NCI-H526 treated with DMSO at 0.1 percent for 48 hours (cell line): Measurements from ENCODE around the gene VAV3.
"Not testable (repeated sequence)": the region's sequence is repeated elsewhere in the genome, so short reads cannot be mapped to it uniquely, and the experiment has no call there.

Experiments
- DNase-seq: peaks from one replicate; lab custom pipeline; 2025; lab: John Stamatoyannopoulos, UW

Gene VAV3

DNA sequence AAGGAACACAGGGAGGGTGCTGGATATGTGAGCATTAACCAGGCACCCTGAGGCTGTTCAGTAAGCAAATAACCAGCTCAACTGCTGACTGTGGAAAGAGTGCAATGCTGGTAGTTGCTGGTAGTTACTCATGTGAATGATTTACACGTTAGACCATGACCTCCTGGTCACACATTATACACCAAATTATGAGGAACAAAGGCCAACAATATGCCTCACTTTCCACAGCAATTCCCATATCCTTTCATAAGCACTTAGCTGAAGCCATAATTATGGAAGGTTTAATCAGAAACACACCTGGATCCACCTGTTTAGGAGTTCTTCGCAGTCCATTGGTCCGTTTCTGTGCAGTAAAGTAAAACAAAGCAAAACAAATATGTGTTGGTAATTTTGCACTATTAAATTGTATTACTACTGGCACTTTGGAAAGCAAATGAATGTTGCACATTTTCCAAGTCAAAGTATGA, 281.8 kb downstream of the VAV3 start:
- peak; percentile 71 for DNase-seq

DNA sequence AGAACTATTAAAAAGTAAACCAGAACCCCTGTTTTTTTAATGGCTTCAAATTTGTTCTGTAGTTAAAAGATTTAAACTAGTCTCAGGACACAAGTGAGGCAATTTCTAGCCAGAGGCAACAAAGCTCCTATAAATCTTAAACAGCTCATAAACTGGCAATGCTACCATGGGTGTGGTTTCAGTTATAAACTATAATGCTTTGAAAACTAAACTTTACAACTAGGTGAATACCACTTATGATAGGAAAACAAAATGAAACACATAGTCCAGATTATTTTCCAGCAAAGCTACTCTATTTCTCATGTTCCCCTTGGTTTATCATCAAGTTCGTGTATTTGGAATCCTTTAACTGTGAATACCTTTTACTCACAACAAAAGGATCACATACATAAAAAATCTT, 282.5 kb downstream of the VAV3 start:
- no peak for DNase-seq

DNA sequence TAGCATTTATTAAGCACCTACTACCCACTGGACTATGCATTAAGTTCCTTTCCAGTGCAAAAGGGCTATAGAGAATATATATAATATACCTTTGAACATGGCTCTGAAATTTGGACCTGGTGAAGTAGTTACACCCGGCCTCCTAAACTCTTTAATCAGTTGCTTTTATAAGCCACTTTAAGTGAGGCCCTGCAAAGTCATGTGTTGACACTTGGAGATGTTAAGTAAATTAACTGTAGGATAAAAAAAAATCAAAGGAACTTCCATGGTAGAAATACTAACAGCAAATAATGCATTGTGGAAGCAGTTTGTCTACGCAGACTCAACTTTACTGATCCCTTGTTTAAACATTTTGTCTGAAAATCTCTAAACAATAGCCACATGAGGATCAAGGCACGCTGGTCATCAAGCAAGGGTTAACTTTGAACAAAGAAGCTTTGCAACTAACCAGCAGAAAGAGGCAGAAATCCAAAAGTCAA, 283.9 kb downstream of the VAV3 start:
- no peak for DNase-seq

DNA sequence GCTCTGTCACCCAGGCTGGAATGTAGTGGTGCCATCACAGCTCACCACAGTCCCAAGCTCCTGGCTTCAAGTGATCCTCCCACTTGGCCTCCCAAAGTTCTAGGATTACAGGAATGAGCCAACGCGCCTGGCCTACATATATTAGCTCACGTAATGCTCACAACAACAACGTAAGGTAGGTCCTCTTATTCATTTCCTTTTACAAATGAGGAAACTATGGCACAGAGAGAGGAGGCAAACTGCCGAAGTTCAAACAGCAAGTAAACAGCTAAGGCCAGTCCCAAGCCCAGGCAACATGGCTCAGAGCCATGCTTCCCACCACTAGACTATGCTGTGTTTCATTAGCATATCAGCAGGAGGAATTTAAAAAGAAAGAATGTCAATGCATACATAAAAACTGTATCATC, 284.4 kb downstream of the VAV3 start:
- no peak for DNase-seq

DNA sequence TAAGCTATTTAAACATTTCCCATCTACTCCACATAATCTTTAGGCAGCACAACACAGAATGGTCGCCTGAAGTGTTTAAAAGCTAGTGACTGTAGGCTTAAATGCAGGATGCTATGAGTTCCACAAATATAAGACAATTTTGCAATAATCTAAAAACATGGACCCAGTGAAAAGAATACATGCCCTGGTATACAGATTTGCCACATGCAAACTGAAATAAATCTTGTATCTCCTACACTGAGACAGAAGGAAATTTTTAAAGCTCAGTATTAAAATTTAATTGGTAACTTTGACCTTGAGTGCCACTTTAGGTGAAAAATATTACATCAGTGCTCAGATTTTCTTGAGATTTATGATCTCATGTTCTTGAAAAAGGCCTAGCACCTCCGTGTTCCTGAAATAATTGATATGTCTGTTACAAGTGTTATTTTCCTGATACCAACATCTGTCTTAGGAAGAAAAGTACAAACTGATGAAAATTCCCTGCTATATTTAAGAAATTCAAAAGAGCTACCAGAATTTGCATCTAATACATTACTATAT, 285.5 kb downstream of the VAV3 start:
- DNase-seq: no peak

DNA sequence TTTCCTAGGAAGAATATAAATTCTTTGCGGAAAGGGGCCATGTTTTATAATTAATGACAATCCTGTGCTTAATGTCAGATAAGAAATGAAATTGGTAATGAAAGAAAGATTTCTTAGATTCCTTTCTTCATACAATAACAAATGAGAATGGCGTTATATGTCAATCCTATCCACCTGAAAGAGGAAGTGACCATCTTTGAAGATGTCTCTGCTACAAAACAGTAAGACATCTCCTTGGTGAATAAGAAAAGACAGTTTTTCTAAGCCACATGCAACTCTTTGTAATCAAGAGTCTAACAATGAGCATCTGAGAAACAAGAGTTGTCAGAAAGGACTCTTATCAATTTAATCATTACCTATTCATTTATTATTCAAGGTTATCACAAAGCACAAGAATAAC, 286.0 kb downstream of the VAV3 start:
- DNase-seq: no peak

DNA sequence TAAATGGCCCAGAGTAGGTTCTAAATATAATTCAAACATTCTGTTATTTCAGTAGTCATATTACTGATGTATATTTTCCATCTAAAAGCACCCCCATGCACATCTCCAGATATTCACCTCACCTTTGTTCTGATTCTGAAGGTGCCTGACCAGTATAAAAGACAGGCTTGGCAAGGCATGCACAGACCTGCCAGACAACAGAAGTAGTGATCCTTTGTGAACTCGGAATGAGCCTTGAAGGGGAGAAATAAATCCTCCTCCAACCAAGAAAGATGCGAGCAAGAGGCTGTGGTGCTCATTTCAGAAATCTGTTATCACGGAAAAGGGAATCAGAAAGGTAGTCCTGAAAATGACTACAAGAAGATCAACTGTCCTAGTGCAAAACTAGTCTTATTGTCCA, 287.3 kb downstream of the VAV3 start:
- no peak for DNase-seq

DNA sequence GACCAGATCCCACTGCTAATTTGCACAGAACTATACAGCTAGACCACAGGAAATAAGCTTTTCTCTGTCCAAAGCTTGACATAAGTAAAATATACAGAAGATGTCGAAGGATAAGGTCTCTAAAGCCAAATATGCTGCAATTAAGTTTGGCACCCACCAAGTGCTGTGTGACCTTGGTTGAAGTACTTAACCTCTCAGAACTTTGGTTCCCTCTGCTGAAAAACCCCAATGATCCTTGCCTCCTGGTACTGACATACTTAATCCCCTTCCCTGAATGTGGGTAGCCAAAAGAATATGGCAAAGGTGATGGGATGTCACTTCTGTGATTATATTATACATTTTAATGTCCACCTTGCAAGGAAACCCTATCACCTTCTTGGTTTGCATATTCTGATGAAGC, 290.5 kb downstream of the VAV3 start:
- no peak for DNase-seq

DNA sequence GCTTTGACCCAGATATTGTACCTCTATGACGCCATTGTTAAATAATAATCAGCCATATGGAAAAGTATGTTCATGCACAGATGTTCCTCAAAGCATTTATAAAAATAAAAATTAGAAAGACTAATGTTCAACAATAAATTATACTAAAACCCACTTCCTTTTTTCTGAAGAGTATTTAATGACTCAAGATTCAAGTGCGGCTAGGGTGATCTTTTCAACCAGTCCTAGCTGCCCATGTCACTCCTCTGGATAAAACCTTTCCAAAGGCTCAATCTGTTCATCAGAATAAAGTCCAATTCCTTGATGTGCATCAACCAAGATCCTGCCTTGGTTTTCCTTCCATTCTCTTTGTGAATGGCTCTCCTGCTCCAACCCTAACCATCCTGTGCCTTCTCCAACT, 292.0 kb downstream of the VAV3 start:
- DNase-seq: no peak

DNA sequence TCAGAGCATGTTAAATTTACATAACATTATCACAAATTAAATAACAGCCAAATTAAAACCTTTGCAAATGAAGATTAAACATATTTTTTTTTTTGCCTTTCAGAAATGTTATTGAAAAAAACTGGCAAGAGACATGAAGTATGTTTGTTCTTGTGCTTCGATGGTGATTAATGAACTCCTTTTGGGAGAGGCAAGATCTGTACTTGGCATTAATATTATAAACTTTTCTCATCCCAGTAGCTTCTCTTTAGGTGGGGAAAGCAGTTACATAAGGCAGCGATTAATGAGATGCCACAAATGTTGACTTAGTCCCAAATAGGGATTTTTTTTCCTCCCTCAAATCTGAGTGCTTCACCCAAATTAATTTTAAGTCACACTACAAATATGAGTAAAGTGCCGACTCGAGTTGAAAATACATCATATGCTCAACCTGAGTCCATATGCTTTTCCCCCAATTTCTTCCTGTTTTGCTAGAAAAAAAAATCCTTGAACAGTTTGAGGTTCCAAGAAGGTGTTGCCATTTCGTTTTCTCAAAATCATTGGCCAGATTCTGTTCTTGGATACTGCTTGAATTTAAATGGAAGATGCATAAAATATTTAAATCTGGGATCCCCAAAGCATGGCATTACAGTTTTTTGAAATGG, 294.5 kb downstream of the VAV3 start:
- DNase-seq: no peak

DNA sequence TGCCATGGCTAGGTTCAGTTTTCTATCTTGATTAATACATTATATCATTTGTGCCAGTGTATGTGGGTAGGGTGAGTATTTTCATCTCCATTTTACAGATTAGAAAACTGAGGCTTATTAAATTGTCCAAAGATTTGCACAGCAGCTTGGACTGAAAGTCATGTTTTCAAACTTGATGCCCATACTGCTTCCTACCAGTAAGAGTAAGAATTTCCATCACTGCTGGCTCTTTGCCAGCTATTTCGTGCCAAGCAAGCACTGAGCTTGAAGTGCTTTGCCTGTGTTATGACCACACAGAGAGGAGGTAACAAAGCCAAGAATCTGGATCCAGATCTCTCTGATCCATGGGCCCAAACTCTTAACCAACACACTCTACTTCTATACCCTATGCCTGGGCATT, 295.0 kb downstream of the VAV3 start:
- no peak for DNase-seq

DNA sequence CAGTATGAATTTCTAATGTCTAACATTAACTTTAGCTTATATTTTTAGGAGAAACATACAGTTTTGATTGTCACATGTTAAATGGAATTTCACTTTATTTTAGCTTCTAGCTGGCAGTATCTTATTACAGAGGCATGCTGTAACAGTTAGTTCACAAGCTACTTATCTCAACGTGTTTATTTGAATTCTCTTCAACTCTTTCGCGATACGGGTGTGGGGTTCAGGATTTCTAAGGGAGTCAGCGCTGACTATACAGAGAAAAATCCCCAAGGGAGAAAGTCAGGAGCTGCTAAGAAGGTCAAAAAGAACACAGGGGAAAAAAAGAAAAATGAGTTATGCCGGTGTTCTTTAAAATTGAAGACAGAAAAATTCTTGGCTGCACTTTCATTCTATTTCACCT, 296.2 kb downstream of the VAV3 start:
- no peak for DNase-seq

DNA sequence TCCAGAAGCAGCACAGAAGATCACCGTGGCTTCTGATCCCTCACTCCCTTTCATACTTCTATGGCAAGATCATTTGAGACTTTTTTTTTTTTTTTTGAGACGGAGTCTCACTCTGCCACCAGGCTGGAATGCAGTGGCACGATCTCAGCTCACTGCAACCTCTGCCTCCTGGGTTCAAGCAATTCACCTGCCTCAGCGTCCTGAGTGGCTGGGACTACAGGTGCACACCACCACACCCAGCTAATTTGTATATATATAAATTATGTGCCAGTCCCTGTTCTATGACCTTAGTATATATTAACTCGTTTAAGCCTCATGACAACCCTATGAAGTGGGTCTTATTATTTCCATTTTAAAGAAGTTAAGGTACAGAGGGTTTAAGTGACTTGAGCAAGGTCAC, 298.5 kb downstream of the VAV3 start:
- no peak for DNase-seq

DNA sequence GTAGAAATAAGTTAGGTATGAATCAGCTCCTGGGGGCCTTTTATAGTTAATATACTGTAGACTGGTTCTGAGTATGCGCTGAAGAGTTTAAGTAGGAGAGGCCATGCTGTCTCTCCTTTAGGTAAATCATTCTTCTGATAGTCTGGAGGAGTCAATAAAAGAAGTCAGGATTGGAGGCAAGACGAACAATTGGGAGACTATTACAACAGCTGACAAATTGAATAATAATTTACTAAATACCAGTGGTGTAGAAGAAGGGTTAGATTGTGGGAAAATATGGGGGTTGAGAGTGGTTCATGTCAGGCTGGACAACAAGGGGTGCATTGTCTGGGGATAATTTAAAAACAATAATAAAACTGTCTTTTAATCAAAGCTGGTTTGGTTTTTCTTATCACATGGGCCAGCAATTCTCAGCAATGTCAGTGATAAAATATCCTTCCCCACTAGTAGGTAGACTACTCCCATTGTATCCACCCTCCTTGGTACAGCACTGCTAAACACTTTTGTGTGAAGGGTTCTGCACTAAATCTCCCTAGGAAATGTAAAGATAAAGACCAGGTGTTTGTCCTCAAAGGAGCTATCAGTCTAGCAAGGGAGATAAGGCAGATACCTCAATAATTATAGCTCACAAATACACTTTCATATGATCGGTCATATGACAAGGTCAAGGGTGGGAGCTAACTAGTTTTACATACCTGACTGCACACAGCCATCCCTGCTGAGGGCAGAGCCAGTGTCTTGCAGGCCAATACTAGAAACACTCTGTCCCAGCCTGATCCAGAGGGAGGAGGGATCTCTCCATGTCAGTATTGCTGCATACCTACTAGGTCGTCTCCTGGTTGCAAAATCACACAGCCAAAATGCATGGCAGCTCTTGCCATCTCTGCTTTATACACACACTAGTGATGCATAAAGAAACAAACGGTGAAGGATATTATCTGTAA, 299.7 kb downstream of the VAV3 start:
- no peak for DNase-seq

DNA sequence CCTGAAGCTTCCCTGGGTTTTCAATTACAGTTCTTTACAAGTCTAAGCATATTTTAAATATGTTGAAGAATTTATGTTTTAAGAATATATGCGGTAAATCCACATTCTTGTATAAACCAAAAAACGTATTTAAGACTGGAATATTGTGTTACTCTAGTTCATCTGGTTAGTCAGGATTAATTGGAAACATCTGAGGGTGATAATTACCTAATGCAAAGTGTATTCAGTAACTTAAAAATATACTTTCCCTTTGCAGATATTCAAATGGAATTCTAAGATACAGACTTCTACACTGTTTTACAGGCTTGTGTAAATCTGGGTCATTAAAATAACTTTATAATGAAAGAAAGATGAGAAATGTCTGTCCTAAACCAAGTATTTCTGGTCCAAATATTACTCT, 302.0 kb downstream of the VAV3 start:
- no peak for DNase-seq

DNA sequence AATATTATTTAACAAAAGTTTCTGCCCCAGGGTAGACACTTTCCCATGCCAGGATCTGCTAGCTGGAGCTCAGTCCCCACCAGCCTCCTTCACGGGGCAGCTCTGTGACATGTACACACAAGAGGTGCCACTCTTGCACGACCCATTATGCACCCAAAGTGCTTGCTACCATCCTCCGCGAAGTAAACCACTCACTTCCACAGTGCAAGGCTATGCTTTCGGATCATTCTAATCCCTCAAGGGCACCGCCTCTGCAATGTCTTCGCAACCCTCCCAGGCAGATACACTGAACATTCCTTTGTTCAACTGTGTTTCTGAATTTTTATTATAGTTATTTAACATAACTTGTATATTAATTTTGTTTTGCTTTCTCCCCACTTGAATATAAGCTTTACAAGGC, 303.8 kb downstream of the VAV3 start:
- no peak for DNase-seq

DNA sequence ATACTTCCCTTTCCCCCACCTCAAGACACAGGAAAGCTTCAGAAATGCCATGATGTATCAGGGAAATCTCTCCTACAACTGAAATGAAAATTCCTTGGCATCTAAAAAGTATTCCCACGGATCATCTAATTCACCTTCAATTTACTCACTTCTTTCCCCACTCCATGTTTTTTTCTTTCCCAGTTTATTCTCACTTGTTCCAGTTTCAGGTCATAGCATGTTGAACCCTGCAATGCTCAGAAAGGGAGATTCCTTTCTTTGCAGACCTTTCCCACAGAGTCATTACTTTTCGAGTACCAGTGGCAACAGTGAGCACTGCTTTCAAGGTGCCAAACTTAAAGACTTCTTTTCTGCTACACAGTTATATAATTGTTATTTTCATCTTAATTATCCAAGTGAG, 305.0 kb downstream of the VAV3 start:
- DNase-seq: no peak

DNA sequence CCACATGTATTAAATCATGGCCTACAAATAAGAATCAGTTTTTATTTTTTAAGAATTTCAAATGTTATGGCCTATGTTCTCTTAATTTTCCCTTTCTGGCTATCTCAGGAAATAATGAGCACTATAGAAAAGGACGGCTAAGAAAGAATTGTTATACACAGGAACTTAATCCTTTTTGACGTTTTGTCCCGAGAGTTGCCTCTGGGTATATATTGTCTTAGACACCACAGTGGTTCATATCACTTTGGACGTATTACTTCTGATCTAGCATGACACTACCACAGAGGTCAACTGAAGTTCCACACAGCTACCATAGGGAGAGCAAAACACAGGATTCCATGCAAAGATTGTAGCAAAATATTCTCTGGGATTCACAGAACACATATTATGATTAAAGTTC, 307.6 kb downstream of the VAV3 start:
- DNase-seq: no peak

DNA sequence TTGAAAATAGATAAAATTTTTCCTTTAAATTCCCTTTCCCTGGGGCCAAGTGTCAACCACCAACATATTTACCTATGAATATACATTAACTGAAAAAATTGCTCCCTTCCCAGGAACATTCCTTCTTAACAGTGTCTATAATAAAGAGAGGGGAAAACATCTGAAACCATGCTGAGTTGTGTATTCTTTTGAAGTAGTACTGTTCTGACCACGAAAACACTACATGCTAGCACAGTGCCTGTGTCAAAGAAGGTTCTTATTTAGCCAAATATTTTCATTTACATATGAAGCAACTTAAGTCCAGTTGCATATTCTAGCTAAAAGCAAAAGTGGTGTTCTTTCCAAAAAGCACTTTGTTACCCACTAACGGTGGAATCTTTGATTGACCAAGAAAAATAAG, 311.2 kb downstream of the VAV3 start:
- no peak for DNase-seq

DNA sequence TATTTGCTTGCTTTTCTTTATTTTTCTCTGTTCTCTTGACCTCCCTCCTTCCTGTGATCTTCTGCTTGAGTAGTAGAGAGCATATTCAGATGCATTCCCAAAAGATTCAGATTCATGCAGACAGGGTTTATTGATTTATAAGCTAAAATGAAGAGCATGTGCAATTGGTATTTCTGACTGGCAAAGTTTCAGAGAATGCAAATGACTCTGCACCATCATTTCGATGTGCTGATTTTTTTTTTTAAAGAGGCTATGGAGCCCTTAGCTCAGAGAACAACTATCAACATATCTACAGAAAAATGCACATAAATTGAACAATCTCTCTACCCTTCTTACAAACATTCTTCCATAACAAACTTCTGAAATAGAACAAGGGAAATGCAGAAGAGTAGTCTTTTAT, 312.0 kb downstream of the VAV3 start:
- DNase-seq: no peak

DNA sequence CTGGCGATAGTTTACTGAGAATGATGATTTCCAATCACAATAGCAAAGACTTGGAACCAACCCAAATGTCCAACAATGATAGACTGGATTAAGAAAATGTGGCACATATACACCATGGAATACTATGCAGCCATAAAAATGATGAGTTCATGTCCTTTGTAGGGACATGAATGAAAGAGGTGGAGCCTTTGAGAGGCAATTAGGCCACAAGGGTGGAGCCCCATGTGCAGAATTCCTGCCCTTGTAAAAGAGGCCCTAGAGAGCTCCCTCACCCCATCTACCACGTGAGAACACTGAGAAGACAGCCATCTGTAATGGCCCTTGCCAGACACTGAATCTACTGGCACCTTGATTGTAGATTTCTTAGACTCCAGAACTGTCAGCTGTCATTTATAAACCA, 314.2 kb downstream of the VAV3 start:
- DNase-seq: not testable (repeated sequence)

DNA sequence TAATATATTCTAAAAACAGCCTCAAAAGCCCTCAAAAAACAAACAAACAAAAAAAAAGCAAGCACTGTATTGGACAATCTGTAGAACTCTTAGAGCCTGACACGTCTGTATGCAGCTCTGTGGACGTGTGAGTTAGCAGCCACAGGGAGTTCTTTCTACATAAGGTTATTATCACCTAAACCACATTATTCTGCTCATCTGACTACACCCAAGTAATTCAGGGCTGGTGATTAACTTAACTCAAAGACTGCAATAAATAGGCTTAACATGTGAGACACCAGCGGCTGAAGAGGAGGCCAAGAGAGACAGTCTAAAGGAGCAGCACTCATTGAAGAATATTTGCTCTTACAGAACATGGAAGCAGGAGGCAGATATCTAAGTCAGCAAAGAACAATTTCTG, 316.0 kb downstream of the VAV3 start:
- no peak for DNase-seq

DNA sequence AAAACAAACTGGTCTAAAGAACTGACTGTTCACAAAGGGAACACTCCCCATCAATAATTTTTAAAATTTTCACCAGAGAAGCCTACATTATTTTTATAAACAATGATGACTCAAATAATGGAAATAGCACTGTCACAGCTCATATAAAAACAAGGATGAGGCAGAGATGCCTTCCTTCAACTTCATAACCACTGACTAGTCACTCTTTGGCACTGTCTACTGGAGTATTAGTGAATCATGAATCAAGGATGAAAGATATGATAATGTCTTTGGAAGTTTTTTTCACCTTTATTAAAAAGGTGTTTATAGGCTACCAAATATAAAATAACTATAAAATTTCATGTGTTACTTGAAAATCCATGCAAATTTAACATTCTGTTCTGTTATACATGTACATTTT, 316.9 kb downstream of the VAV3 start:
- DNase-seq: no peak
